ENCODE data around the gene PIP5KL1. TPM values are rescaled to one million over a fixed set of nuclear protein-coding genes. Genes with fewer than 3 reads are reported as not detected.

Gene PIP5KL1
- total RNA-seq, 1 experiment from 2014 or later: 0.17 TPM

DNA sequence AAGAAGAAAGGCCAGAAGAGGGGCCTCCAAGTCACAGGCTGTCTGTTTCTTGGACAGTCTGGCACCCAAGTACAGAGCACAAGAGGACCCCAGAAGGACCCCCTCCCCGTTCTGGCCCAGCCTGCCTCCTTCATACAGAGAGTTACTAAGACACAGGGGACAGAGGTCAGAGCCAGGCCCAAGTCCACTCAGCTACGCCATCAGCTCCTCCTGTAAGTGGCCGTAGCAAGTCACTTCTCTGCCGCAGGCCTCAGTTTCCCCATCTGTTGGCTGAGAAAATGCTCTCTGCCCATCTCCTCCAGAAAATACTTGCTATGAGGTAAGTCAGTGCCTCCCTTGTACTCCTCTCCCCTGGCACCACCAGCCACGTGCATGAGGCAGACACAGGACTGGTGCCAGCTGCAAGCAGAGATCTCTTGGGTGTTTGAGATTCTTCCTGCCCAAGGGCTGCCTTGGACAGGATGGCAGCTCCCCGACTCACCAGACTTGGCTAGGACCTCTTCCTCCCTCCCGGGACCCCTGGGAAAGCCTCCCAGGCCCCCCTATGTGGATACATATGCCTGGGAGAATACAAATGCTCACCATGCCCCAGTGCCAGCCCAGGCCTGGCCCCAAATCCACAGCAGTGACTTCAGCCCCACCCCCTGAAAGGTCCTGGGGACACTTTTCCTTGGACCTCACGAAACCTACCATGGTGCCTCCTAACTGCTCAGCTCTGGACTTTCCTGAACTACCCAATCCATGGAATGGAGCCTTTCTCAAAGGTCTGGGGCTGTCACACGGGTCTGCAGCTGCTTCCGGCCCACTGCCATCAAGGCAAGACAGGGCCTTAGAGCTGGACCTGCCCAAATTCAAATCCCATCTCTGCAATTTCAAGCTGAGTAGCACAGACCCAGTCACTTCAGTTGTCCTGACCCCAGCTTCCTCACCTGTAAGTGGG, 45.1 kb upstream of the PIP5KL1 start:
- Mint-ChIP-seq H3K4me1 (ENCODE audit: low read depth, unreplicated experiment) (peaks cover 47% of the 10 kb centered on the region), H3K9me3 (ENCODE audit: low read depth, unreplicated experiment) (no peaks in the 10 kb centered on the region), H3K36me3 (ENCODE audit: insufficient read depth, unreplicated experiment) (peaks cover 62% of the 10 kb centered on the region), H3K4me3 (ENCODE audit: low read depth, unreplicated experiment) (peak overlapping the region; percentile 87), H3K27ac (ENCODE audit: unreplicated experiment) (peak overlapping the region; percentile 24), H3K27me3 (ENCODE audit: unreplicated experiment) (no peaks in the 10 kb centered on the region)
- BruUV-seq (replicated peaks): no TSS peak
- no peak for DNase-seq
- CTCF ChIA-PET: interaction anchor here (1.1 kb wide), 1 partner anchor 11 kb away, joined by 4 read pairs; no protein-coding TSS in a partner anchor
- intact Hi-C loops (cut with micrococcal nuclease; ENCODE audit: unreplicated experiment): no loop called here
- TF ChIP-seq, protein P1, sequence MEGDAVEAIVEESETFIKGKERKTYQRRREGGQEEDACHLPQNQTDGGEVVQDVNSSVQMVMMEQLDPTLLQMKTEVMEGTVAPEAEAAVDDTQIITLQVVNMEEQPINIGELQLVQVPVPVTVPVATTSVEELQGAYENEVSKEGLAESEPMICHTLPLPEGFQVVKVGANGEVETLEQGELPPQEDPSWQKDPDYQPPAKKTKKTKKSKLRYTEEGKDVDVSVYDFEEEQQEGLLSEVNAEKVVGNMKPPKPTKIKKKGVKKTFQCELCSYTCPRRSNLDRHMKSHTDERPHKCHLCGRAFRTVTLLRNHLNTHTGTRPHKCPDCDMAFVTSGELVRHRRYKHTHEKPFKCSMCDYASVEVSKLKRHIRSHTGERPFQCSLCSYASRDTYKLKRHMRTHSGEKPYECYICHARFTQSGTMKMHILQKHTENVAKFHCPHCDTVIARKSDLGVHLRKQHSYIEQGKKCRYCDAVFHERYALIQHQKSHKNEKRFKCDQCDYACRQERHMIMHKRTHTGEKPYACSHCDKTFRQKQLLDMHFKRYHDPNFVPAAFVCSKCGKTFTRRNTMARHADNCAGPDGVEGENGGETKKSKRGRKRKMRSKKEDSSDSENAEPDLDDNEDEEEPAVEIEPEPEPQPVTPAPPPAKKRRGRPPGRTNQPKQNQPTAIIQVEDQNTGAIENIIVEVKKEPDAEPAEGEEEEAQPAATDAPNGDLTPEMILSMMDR (IDR thresholded peaks at IDR 0.05; ENCODE audit: unreplicated experiment): no peak

DNA sequence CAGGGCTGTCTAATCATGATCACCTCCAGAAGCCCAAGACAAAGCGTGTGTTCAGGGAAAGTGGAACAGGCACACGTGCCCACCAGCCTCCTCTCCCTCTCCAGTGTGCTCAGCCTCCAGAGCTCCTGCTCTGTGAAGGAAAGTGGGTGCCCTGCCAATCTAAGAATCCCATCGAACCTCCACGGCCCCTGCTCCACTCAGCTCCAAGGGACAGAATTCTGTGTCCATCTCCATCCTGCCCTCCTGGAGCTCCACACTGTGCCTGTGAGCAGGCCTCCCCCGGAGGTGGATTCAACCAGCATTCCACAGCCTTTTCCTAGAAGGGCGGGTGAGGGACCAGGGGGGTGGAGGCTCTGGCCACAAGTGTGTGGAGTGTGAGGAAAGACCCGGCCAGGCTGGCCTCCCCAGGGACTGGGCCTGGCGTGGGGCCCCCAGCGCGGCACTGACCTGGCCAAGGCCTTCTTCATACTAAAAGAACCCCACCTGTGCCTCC, 44.2 kb upstream of the PIP5KL1 start:
- Mint-ChIP-seq H3K27ac (ENCODE audit: unreplicated experiment) (no peak overlapping the region), H3K4me3 (ENCODE audit: low read depth, unreplicated experiment) (peak overlapping the region; percentile 48), H3K9me3 (ENCODE audit: low read depth, unreplicated experiment) (no peaks in the 10 kb centered on the region), H3K36me3 (ENCODE audit: insufficient read depth, unreplicated experiment) (peaks cover 65% of the 10 kb centered on the region), H3K27me3 (ENCODE audit: unreplicated experiment) (no peaks in the 10 kb centered on the region), H3K4me1 (ENCODE audit: low read depth, unreplicated experiment) (peaks cover 55% of the 10 kb centered on the region)
- no TSS peak for BruUV-seq (replicated peaks)
- intact Hi-C loops (cut with micrococcal nuclease; ENCODE audit: unreplicated experiment): no loop called here
- TF ChIP-seq, protein P1 (IDR thresholded peaks at IDR 0.05; ENCODE audit: unreplicated experiment): no peak
- no peak for DNase-seq
- CTCF ChIA-PET: interaction anchor here (1.2 kb wide), 1 partner anchor 19 kb away, joined by 3 read pairs; no protein-coding TSS in a partner anchor

DNA sequence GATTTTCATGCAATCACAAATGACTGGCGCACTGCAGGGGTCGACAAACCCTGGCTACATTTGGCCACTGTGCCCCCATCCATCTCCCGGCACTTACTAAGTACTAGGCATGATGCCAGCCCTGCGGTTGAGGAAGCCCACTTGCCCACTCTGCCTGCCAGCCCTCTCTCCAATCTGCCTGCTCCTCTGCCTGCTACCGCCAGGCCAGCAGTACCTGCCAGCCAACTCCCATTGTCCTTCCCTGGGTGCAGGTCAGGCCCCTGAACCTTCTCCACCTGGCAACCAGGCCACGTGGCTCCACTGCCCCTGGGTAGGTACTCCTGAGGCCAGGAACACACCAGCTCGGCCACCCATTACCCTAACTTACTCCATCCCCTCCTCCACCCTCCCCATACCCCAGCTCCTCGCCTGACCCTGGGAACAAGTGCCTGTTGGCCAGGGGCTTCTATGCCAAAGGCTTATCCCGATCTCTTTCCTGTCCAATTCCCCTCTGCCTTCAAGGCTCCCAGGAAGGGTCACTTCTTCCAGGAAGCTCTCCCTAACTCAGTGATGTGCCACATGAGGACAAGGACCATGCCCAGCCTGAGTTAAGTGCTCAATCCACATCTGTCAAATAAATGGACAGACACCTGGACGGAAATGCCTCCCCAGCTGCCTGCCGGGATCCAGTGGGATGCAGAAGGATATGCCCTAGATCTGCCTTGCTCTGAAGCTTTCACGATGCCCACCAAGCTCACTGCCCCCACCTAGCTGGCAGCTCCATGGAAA, 43.6 kb upstream of the PIP5KL1 start:
- BruUV-seq (replicated peaks): no TSS peak
- peak overlapping the region; percentile 48 for H3K4me3 Mint-ChIP-seq (ENCODE audit: low read depth, unreplicated experiment)
- CTCF ChIA-PET: interaction anchor here (1.2 kb wide), 1 partner anchor 19 kb away, joined by 3 read pairs; no protein-coding TSS in a partner anchor
- DNase-seq: no peak
- H3K4me1 Mint-ChIP-seq (ENCODE audit: low read depth, unreplicated experiment): peaks cover 61% of the 10 kb centered on the region
- TF ChIP-seq, protein P1 (IDR thresholded peaks at IDR 0.05; ENCODE audit: unreplicated experiment): no peak
- H3K36me3 Mint-ChIP-seq (ENCODE audit: insufficient read depth, unreplicated experiment): peaks cover 62% of the 10 kb centered on the region
- no peaks in the 10 kb centered on the region for H3K9me3 Mint-ChIP-seq (ENCODE audit: low read depth, unreplicated experiment)
- intact Hi-C loops (cut with micrococcal nuclease; ENCODE audit: unreplicated experiment): no loop called here
- H3K27ac Mint-ChIP-seq (ENCODE audit: unreplicated experiment): no peak overlapping the region
- no peaks in the 10 kb centered on the region for H3K27me3 Mint-ChIP-seq (ENCODE audit: unreplicated experiment)

DNA sequence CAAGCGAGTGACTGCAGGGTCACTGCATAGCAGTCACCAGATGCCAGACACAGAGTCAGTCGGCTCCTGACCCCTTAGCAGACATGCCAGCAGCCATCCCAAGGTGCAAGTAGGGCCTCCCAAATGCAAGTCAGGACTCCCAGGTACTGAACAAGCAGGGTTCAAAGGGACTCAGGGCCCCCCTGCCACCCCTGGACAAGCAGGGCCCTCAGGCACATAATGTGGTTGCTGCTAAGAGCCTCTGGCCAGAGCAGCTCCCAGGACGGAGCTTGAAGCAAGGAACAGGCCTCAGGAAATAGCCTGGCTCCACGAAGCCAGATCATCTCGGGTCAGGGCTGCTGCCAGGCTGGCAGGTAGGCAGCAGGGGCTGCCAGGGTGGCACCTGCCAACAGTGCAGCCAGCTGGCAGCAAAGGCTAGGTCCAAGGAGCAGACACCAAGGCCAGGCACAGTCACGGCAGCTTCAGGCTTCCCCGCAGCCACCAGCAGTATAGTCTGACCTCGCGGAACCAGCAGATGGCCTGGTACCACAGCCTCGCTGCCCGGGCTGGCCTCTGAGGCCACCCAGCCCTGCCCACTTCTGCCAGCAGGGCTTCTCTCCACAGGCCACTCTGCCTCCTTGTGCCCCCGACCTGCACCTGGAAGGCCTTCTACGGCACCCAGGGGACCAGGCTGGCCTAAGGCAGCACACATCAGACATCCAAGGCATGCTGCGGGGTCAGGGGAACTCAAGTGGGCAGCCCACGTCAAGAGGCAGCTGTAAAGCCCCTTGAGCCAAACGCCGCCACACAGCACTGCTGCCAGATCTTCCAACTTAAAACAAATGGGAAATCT, 42.8 kb upstream of the PIP5KL1 start:
- Mint-ChIP-seq H3K9me3 (ENCODE audit: low read depth, unreplicated experiment) (no peaks in the 10 kb centered on the region), H3K4me3 (ENCODE audit: low read depth, unreplicated experiment) (no peak overlapping the region), H3K36me3 (ENCODE audit: insufficient read depth, unreplicated experiment) (peaks cover 62% of the 10 kb centered on the region), H3K27me3 (ENCODE audit: unreplicated experiment) (no peaks in the 10 kb centered on the region), H3K4me1 (ENCODE audit: low read depth, unreplicated experiment) (peaks cover 69% of the 10 kb centered on the region), H3K27ac (ENCODE audit: unreplicated experiment) (no peak overlapping the region)
- intact Hi-C loops (cut with micrococcal nuclease; ENCODE audit: unreplicated experiment): no loop called here
- BruUV-seq (replicated peaks): no TSS peak
- no peak for DNase-seq
- TF ChIP-seq, protein P1 (IDR thresholded peaks at IDR 0.05; ENCODE audit: unreplicated experiment): no peak
- CTCF ChIA-PET: interaction anchor here (1.2 kb wide), 1 partner anchor 18 kb away, joined by 3 read pairs; no protein-coding TSS in a partner anchor
